Uterus (tissue), 4 donors: ENCODE results near the gene VWA8. TPM values are rescaled to one million over a fixed set of nuclear protein-coding genes. Genes with fewer than 3 reads are reported as not detected.
"Not testable (repeated sequence)": the region's sequence is repeated elsewhere in the genome, so short reads cannot be mapped to it uniquely, and the experiment has no call there.

Source experiments
- DNase-seq, 2 donors: peaks; one replicate each; pipeline ENCODE4 v3.0.0-alpha.2; 2019 to 2020
- H3K27ac ChIP-seq, 2 donors: fragments of 200-600 bp; sonication (generic); 1 replicate in 1 of 2; 2 replicates in 1 of 2; pipeline ENCODE4 v1.5.1; 2016 to 2018
- H3K27me3 ChIP-seq, 2 donors: fragments of 200-600 bp; sonication (generic); one replicate each; pipeline ENCODE4 v1.5.1; 2018 to 2019; ENCODE audit warnings: control low read depth in 1 of 2
- H3K36me3 ChIP-seq, 2 donors: fragments of 200-600 bp; sonication (generic); one replicate each; pipeline ENCODE4 v1.5.1; 2019; ENCODE audit warnings: control low read depth in 1 of 2
- H3K4me1 ChIP-seq, 2 donors: fragments of 200-600 bp; sonication (generic); one replicate each; pipeline ENCODE4 v1.5.1; 2018 to 2019; ENCODE audit warnings: control low read depth in 1 of 2
- H3K4me3 ChIP-seq, 2 donors: fragments of 200-600 bp; sonication (generic); 1 replicate in 1 of 2; 2 replicates in 1 of 2; pipeline ENCODE4 v1.5.1; 2018 to 2019; ENCODE audit warnings: mild to moderate bottlenecking in 1 of 2
- H3K9me3 ChIP-seq, 2 donors: fragments of 200-600 bp; sonication (generic); one replicate each; pipeline ENCODE4 v1.5.1; 2019; ENCODE audit warnings: control low read depth in 1 of 2
- POLR2A ChIP-seq, 2 donors: fragments of 450-650 bp; IDR thresholded peaks; one replicate each; pipeline ENCODE4 v1.6.1; 2016; ENCODE audit warnings: antibody characterized with exemption in 2 of 2, mild to moderate bottlenecking in 1 of 2, moderate library complexity in 1 of 2
- intact Hi-C: fragments of 100-400 bp; cut with DNase I; formaldehyde crosslinking; loops from one replicate; pipeline ENCODE4 v1.15.1; 2023; ENCODE audit warnings: low total_unique reads
- total RNA-seq, 4 donors: library from RNA; depleted of rRNA in 3 of 4; stranded (reverse); fragments of >200 nt in 3 of 4; gene quantifications; one replicate each; pipeline versions ENCODE4 v1.1.0 to v1.2.4, GENCODE V29; 2014 to 2023
- TF ChIP-seq, protein P1 (sequence below), 4 experiments: fragments of 200-600 bp in 2 of 4; fragments of 450-650 bp in 2 of 4; sonication (generic) in 2 of 4; IDR thresholded peaks; one replicate each; pipeline ENCODE4 v1.5.1; 2016 to 2019; ENCODE audit warnings: antibody characterized with exemption in 4 of 4, mild to moderate bottlenecking in 2 of 4, moderate library complexity in 1 of 4
- donor health status: DM: yes; HTN: yes; CAD: no.

VWA8 gene
- total RNA-seq, 4 donors from 2014 or later, result 25.6 to 59.7 (median 37.5) TPM

DNA sequence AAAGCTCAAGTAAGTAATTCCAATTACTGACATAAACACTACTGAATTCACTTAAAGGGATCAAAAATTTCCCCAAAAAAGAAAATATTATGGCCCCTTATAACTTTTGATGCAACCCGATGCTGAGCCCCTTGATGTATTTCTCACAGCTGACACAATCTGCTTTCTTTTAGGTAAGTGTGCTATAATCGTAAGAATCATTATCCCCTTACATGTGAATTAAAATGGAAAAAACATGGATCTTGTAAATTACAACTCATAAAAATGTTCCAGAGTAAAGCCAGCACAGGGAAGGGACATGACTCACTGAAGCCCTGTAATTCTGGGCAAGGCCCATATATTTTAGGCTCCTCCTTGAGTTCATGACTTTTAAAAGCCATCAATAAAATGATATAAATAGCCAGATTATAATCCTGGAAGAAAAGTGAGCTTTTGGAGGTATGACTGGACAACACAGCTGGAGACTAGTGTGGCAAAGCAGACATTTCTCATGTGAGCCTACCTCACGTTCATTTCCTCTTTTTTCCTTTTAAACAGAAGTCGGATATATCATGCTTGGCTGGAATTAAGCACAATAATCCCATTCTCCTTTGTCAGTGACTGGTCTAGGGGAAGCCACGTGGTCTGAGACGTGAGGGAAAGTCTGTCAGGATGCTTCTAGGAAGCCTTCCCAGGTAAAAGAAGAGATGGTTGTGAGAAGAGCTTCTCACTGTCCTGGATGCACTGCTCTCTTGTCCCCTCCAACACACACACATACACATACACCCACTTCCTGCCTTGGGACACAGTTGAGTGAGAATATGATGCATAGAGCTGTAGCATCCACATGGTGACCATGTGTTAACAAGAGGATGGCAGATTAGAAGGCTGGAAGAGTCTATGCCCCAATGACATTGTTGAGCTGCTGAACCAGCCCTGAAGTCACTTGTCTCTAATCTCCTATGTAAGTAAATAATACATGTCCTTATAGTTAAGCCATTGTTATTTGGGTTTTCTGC lies 338.2 kb downstream of the VWA8 start:
- intact Hi-C loops, result no loop called here
- peak in 1 of 2 donors; percentile 64 for DNase-seq
- peak overlapping the region; percentile 83 for H3K27ac ChIP-seq
- H3K9me3 ChIP-seq, result no peaks in the 10 kb centered on the region
- H3K36me3 ChIP-seq, result no peaks in the 10 kb centered on the region
- H3K4me3 ChIP-seq, result no peak overlapping the region
- H3K27me3 ChIP-seq, result no peaks in the 10 kb centered on the region
- TF ChIP-seq, protein P1, sequence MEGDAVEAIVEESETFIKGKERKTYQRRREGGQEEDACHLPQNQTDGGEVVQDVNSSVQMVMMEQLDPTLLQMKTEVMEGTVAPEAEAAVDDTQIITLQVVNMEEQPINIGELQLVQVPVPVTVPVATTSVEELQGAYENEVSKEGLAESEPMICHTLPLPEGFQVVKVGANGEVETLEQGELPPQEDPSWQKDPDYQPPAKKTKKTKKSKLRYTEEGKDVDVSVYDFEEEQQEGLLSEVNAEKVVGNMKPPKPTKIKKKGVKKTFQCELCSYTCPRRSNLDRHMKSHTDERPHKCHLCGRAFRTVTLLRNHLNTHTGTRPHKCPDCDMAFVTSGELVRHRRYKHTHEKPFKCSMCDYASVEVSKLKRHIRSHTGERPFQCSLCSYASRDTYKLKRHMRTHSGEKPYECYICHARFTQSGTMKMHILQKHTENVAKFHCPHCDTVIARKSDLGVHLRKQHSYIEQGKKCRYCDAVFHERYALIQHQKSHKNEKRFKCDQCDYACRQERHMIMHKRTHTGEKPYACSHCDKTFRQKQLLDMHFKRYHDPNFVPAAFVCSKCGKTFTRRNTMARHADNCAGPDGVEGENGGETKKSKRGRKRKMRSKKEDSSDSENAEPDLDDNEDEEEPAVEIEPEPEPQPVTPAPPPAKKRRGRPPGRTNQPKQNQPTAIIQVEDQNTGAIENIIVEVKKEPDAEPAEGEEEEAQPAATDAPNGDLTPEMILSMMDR (IDR thresholded peaks at IDR 0.05), result no peak
- no peak for TF ChIP-seq POLR2A (IDR thresholded peaks at IDR 0.05)
- H3K4me1 ChIP-seq, result peaks cover 0 to 4% of the 10 kb centered on the region in 2 donors

DNA sequence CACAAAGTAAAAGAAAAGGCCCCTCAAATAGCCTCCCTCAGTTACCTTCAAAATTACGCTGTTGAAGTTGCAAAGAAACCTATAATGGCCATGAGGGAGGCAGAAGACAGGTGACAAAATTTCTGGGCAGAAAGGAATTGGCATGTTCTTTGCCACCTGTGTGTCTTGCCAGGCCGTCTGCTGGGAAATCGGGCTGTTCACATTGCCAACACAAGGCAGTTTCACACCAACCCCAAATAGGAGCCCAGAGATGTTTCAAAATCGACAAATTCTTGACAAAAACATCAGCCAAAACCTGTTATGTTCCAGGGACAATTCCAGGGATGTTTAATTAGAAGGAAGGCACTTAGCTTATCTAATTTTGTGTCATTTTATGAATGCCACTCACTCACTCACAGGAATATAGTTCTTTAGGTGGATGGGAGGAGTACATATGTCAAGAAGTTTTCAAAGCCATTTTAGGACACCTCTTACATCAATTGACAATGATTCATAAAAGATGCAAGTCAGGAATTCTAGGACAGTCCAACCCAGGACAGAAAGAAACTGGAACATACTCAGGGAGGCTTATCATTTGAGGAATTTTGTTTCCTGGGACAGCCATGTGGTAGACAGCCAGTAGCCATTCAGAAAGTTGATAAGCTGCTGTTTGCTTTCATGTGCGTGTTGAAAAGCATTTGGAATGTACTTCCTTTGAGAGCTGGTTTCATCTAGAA lies 339.0 kb downstream of the VWA8 start:
- Histone ChIP-seq H3K9me3 (no peaks in the 10 kb centered on the region), H3K4me3 (no peak overlapping the region), H3K27me3 (no peaks in the 10 kb centered on the region), H3K4me1 (peaks cover 0 to 4% of the 10 kb centered on the region in 2 donors), H3K36me3 (no peaks in the 10 kb centered on the region), H3K27ac (peak overlapping the region; percentile 83)
- TF ChIP-seq, protein P1 (IDR thresholded peaks at IDR 0.05), result no peak
- no peak for TF ChIP-seq POLR2A (IDR thresholded peaks at IDR 0.05)
- no peak for DNase-seq
- intact Hi-C loops, result no loop called here

DNA sequence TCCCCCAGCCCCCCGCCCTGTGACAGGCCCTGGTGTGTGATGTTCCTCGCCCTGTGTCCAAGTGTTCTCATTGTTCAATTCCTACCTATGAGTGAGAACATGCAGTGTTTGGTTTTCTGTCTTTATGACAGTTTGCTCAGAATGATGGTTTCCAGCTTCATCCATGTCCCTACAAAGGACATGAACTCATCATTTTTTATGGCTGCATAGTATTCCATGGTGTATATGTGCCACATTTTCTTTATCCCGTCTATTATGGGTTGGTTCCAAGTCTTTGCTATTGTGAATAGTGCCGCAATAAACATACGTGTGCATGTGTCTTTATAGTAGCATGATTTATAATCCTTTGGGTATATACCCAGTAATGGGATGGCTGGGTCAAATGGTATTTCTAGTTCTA lies 343.3 kb downstream of the VWA8 start:
- H3K9me3 ChIP-seq, DNase-seq, H3K4me3 ChIP-seq, H3K36me3 ChIP-seq, H3K27me3 ChIP-seq, intact Hi-C loops, H3K27ac ChIP-seq: not testable (repeated sequence)
- H3K4me1 ChIP-seq, result peaks cover 13 to 17% of the 10 kb centered on the region in 2 donors

DNA sequence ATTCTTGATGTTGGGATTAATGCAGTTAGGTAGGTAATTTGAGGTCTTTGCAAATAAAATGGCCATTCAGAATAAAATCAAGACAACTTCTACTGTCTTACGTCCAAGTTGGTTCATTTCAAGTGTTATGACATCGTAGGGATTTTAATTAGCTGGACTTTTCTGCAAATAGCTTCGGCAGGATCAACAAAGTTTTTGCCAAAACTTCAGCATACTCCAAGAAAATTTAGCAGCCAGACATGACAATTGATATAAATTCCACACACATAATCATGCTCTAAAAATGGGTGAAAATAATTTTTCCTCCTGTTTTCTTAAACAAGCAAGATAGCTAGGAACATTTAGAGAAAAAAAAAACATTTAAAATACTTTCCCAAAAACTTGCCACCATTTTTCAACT lies 344.8 kb downstream of the VWA8 start:
- TF ChIP-seq, protein P1 (IDR thresholded peaks at IDR 0.05), result no peak
- TF ChIP-seq POLR2A (IDR thresholded peaks at IDR 0.05), result no peak
- intact Hi-C loops, result no loop called here
- no peak for DNase-seq
- H3K27ac ChIP-seq, result peak overlapping the region; percentile 78 to 80
- H3K27me3 ChIP-seq, result no peaks in the 10 kb centered on the region
- H3K36me3 ChIP-seq, result no peaks in the 10 kb centered on the region
- peaks cover 9 to 17% of the 10 kb centered on the region in 2 donors for H3K4me1 ChIP-seq
- H3K4me3 ChIP-seq, result no peak overlapping the region
- no peaks in the 10 kb centered on the region for H3K9me3 ChIP-seq

DNA sequence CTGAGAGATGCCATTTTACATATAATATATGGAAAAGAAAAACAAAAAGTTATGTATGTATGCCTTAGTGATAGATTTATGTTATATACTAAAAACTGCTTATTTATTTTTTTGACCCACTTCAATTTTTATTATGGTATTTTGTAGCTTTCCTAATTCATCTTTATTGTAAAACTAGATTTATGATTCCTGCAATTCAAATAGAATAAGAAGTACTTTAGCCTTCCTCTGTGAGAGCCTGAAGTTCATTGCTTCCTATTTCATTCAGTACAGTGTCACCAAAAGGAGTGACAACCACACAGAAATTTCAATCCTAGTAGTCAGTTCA lies 345.4 kb downstream of the VWA8 start:
- Histone ChIP-seq H3K36me3 (no peaks in the 10 kb centered on the region), H3K9me3 (no peaks in the 10 kb centered on the region), H3K4me3 (no peak overlapping the region), H3K27me3 (no peaks in the 10 kb centered on the region), H3K27ac (peak overlapping the region; percentile 78 to 80), H3K4me1 (peaks cover 9 to 17% of the 10 kb centered on the region in 2 donors)
- intact Hi-C loops, result no loop called here
- TF ChIP-seq, protein P1 (IDR thresholded peaks at IDR 0.05), result no peak
- no peak for TF ChIP-seq POLR2A (IDR thresholded peaks at IDR 0.05)
- no peak for DNase-seq
